Esophagus (tissue), 2 donors: ENCODE measurements around the gene ACER2. TPM values are rescaled to one million over a fixed set of nuclear protein-coding genes. Genes with fewer than 3 reads are reported as not detected.
A peak's percentile ranks its signal among the peaks of the same experiment; 100 is the strongest.
"Not testable (repeated sequence)": the region's sequence is repeated elsewhere in the genome, so short reads cannot be mapped to it uniquely, and the experiment has no call there.

ENCODE experiments used
- H3K27ac ChIP-seq, 2 donors: one replicate each; pipeline ENCODE4 v1.5.1; 2013; ENCODE audit warnings: low read depth in 2 of 2, mild to moderate bottlenecking in 2 of 2, inconsistent platforms in 1 of 2, low read length in 1 of 2, moderate library complexity in 1 of 2
- H3K27me3 ChIP-seq, 2 donors: one replicate each; pipeline ENCODE4 v1.6.1; 2013; ENCODE audit warnings: low read length in 2 of 2, control low read depth in 1 of 2, mild to moderate bottlenecking in 1 of 2; ENCODE audit not compliant: insufficient read depth in 2 of 2, control insufficient read depth in 1 of 2
- H3K36me3 ChIP-seq, 2 donors: one replicate each; pipeline ENCODE4 v1.6.1; 2013; ENCODE audit warnings: low read length in 1 of 2; ENCODE audit not compliant: control insufficient read depth in 2 of 2, insufficient read depth in 2 of 2
- H3K4me1 ChIP-seq, 2 donors: one replicate each; pipeline ENCODE4 v1.6.1; 2013; ENCODE audit warnings: low read length in 1 of 2; ENCODE audit not compliant: control insufficient read depth in 2 of 2, insufficient read depth in 2 of 2
- H3K4me3 ChIP-seq, 2 donors: one replicate each; pipeline ENCODE4 v1.5.1; 2013; ENCODE audit warnings: low read length in 2 of 2, mild to moderate bottlenecking in 2 of 2, low read depth in 1 of 2, moderate library complexity in 1 of 2
- H3K9me3 ChIP-seq, 2 donors: one replicate each; pipeline ENCODE4 v1.6.1; 2013; ENCODE audit warnings: mild to moderate bottlenecking in 2 of 2, low read depth in 1 of 2, low read length in 1 of 2, moderate library complexity in 1 of 2; ENCODE audit not compliant: control insufficient read depth in 2 of 2, insufficient read depth in 1 of 2
- WGBS, 2 donors: extraction: QIAGEN DNeasy Blood & Tissue Kit; methylation state at CpG; one replicate each; pipeline ENCODE4 v1.1.7; 2013; 5-methylcytosine and 5-hydroxymethylcytosine counted together
- polyA plus RNA-seq, 2 donors: library from polyadenylated mRNA; stranded (reverse); fragments of 200-250 nt; gene quantifications; one replicate each; pipeline ENCODE4 v1.2.3, GENCODE V29; 2013
- donor health status: healthy with polysubstance abuse.
- donor health status: Bipolar disorder and iron deficiency.

ACER2 gene
- polyA plus RNA-seq, 2 donors = 0.39 to 0.73 TPM

DNA sequence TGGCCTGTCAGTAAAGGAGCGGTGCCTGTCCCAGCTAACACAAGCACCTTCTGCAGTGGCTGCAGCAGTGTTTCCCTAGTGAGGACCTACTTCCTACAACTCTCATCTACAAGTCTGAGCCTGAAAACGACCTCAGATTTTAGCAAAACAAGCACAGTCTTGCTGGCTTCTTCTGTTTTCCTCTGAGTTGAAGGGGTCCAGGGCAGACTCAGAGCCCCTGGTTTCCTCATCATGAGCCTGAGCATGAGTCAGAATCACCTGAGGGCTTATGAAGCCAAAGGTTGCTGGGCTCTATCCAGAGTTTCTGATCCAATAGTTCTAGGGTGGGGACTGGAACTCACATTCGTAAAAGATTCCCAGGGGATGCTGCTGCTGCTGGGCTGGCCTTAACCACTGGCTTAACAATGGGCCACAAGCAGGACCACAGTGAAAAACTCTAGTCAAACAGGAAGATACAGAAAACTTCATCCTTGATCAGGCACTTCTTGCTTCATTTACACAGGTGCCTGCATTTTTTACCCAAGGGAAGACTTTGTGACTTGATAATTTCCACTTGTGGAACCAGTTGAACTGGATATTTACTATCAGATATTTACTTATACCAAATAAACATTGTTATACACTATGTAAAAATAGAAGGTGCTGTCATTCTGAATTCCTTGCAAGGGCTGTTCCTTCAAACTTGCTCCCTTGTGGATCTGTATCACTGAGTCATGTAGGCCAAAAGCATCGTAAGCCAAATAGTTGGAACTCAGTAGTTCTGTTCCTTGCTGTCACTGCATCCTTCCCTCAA, 4.3 kb upstream of the ACER2 start:
- Histone ChIP-seq H3K9me3 (no peaks in the 10 kb centered on the region), H3K27me3 (no peaks in the 10 kb centered on the region), H3K4me3 (no peak overlapping the region), H3K27ac (peak overlapping the region; percentile 65 to 74), H3K4me1 (no peaks in the 10 kb centered on the region), H3K36me3 (no peaks in the 10 kb centered on the region)
- 47 to 51% methylated on average over 4 of the region's 4 CpGs for WGBS, 2 donors

DNA sequence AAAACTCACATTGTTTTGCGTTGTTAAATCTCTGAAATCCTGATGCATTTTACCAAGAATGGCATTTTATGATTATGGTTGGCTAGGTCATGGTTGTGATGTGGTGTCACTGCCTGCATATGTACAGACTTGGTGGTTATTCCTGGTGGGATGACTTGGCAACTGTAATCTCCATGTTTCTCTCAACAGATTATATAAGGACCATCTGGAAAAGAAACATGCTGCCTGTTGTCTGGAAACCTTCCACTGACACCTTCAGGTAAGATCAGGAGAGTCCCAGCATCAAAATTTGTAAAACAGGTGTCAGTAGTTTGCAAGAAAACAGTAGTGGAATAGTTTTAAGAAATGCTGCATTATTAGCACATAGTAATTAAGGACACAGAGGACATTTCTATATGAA, 3.0 kb upstream of the ACER2 start:
- Histone ChIP-seq H3K9me3 (no peaks in the 10 kb centered on the region), H3K27me3 (no peaks in the 10 kb centered on the region), H3K36me3 (no peaks in the 10 kb centered on the region), H3K27ac (no peak overlapping the region), H3K4me1 (peaks cover 2 to 3% of the 10 kb centered on the region in 2 donors), H3K4me3 (no peak overlapping the region)
- 92 to 98% methylated on average over 1 of the region's 1 CpG for whole genome bisulfite sequencing, 2 donors

DNA sequence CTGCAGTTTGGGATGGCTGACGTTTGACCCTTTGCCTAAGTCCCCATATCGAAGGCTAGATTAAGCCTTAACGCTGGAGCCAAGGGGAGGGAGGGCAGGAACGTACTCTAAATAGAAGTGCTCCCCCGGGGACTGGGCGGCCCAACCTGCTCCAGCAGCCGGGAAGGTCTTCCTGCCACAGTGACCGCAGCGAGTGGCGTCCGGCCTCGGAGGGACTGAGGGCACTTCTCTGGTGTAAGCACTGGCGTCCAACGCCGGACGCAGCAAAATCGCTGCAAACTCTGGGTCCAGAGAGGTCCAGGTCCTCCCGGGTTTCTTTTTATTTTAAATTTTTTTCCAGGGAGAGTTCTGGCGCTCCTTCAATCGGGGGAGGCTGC, 505 bp upstream of the ACER2 start:
- H3K27ac ChIP-seq = peak overlapping the region; percentile 66 to 82
- WGBS, 2 donors = 10 to 15% methylated on average over 20 of the region's 20 CpGs

GRCh38 chr9:19409401-19410194, 789 bp downstream of the ACER2 start:
- peak overlapping the region; percentile 85 to 97 for H3K4me3 ChIP-seq
- H3K27me3 ChIP-seq = no peaks in the 10 kb centered on the region
- no peaks in the 10 kb centered on the region for H3K9me3 ChIP-seq
- WGBS, 2 donors = 3 to 4% methylated on average over 17 of the region's 17 CpGs
- peaks cover 2 to 3% of the 10 kb centered on the region in 2 donors for H3K4me1 ChIP-seq
- no peaks in the 10 kb centered on the region for H3K36me3 ChIP-seq
- H3K27ac ChIP-seq = peak overlapping the region; percentile 79 to 82

More for the DNA sequence above, 505 bp upstream of the ACER2 start:
- H3K27me3 ChIP-seq = no peaks in the 10 kb centered on the region
- peaks cover 2 to 3% of the 10 kb centered on the region in 2 donors for H3K4me1 ChIP-seq
- peak overlapping the region; percentile 85 to 97 for H3K4me3 ChIP-seq
- no peaks in the 10 kb centered on the region for H3K9me3 ChIP-seq
- H3K36me3 ChIP-seq = no peaks in the 10 kb centered on the region

GRCh38 chr9:19410195-19410503, 1.3 kb downstream of the ACER2 start:
- Histone ChIP-seq H3K27me3 (no peaks in the 10 kb centered on the region), H3K27ac (no peak overlapping the region), H3K36me3 (no peaks in the 10 kb centered on the region), H3K9me3 (no peaks in the 10 kb centered on the region), H3K4me1 (peaks cover 2 to 3% of the 10 kb centered on the region in 2 donors), H3K4me3 (peak overlapping the region in 1 of 2 donors; percentile 97)
- 94 to 98% methylated on average over 2 of the region's 2 CpGs for WGBS, 2 donors

- WGBS, 2 donors = 98 to 100% methylated on average over 2 of the region's 2 CpGs
- H3K36me3 ChIP-seq = no peaks in the 10 kb centered on the region
- H3K4me1 ChIP-seq = peaks cover 2 to 3% of the 10 kb centered on the region in 2 donors
- H3K4me3 ChIP-seq = no peak overlapping the region
- no peaks in the 10 kb centered on the region for H3K27me3 ChIP-seq
- no peak overlapping the region for H3K27ac ChIP-seq
- no peaks in the 10 kb centered on the region for H3K9me3 ChIP-seq
These were observed 1.8 kb downstream of the ACER2 start for GRCh38 chr9:19410594-19410993.

GRCh38 chr9:19411316-19411715, 2.5 kb downstream of the ACER2 start:
- no peaks in the 10 kb centered on the region for H3K27me3 ChIP-seq
- H3K4me3 ChIP-seq = no peak overlapping the region

GRCh38 chr9:19413456-19413855, 4.6 kb downstream of the ACER2 start:
- not testable (repeated sequence) for H3K9me3 ChIP-seq, H3K4me1 ChIP-seq, H3K36me3 ChIP-seq, H3K27ac ChIP-seq, H3K4me3 ChIP-seq, H3K27me3 ChIP-seq
- WGBS, 2 donors = 64 to 87% methylated on average over 3 of the region's 3 CpGs

More at GRCh38 chr9:19411316-19411715, 2.5 kb downstream of the ACER2 start:
- no peak overlapping the region for H3K27ac ChIP-seq
- H3K9me3 ChIP-seq = no peaks in the 10 kb centered on the region
- WGBS, 2 donors = 88 to 89% methylated on average over 8 of the region's 8 CpGs
- H3K4me1 ChIP-seq = peaks cover 2 to 3% of the 10 kb centered on the region in 2 donors
- no peaks in the 10 kb centered on the region for H3K36me3 ChIP-seq

DNA sequence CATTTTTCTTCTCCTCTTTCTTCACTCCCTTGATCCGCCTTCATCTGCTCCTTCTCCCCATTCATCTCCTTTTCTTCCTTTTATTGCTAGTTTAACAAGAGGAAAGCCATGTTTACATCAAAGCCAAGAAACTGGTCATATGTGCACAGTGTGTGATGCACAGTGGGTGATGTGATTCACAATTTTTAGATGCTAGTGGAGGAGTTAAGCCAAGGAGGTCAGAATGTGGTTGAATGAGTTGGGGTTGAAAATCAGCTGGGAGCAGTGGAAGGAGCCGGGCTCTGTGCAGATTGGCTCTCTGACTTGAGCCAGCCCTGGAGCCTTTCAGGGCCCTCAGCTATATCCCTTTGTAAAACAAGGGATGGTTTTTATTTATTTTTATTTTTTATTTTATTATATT, 7.3 kb downstream of the ACER2 start:
- Histone ChIP-seq H3K4me3 (no peak overlapping the region), H3K9me3 (no peaks in the 10 kb centered on the region), H3K36me3 (no peaks in the 10 kb centered on the region), H3K27me3 (no peaks in the 10 kb centered on the region), H3K4me1 (no peaks in the 10 kb centered on the region), H3K27ac (no peak overlapping the region)
- WGBS, 2 donors = 91 to 100% methylated on average over 2 of the region's 2 CpGs
